Spleen (tissue), 11 donors: ENCODE measurements around the gene PALLD. TPM values are rescaled to one million over a fixed set of nuclear protein-coding genes. Genes with fewer than 3 reads are reported as not detected.

ENCODE experiments used
- DNase-seq: peaks from one replicate; pipeline ENCODE4 v3.0.0-alpha.2; 2020
- H3K27ac ChIP-seq, 8 donors: fragments of 200-600 bp; sonication (generic) in 7 of 8; 1 replicate in 4 of 8; 2 replicates in 4 of 8; pipeline versions ENCODE4 v1.5.0 to v1.8.0; 2016 to 2021; ENCODE audit warnings: inconsistent platforms in 4 of 8, mild to moderate bottlenecking in 4 of 8, moderate library complexity in 1 of 8
- H3K27me3 ChIP-seq, 7 donors: fragments of 200-600 bp; sonication (generic) in 6 of 7; replicated peaks in 1 of 7; 1 replicate in 4 of 7; 2 replicates in 3 of 7; pipeline versions ENCODE4 v1.5.0 to v1.8.0; 2016 to 2021; ENCODE audit warnings: inconsistent platforms in 3 of 7, mild to moderate bottlenecking in 1 of 7
- H3K36me3 ChIP-seq, 6 donors: fragments of 200-600 bp; sonication (generic) in 5 of 6; 1 replicate in 4 of 6; 2 replicates in 2 of 6; pipeline versions ENCODE4 v1.5.0 to v1.8.0; 2016 to 2021; ENCODE audit warnings: inconsistent platforms in 2 of 6
- H3K4me1 ChIP-seq, 6 donors: fragments of 200-600 bp; sonication (generic) in 5 of 6; 1 replicate in 3 of 6; 2 replicates in 3 of 6; pipeline versions ENCODE4 v1.5.0 to v1.8.0; 2016 to 2021; ENCODE audit warnings: inconsistent platforms in 3 of 6
- H3K4me3 ChIP-seq, 8 donors: fragments of 200-600 bp; sonication (generic) in 7 of 8; 1 replicate in 4 of 8; 2 replicates in 4 of 8; pipeline versions ENCODE4 v1.5.0 to v1.8.0; 2016 to 2021; ENCODE audit warnings: inconsistent platforms in 4 of 8, mild to moderate bottlenecking in 4 of 8, moderate library complexity in 2 of 8
- H3K9me3 ChIP-seq, 8 donors: fragments of 200-600 bp; sonication (generic) in 7 of 8; 1 replicate in 4 of 8; 2 replicates in 4 of 8; pipeline versions ENCODE4 v1.5.0 to v1.8.0; 2016 to 2021; ENCODE audit warnings: inconsistent platforms in 4 of 8
- POLR2A ChIP-seq, 3 donors: fragments of 450-650 bp; IDR thresholded peaks; one replicate each; pipeline ENCODE4 v1.5.1; 2017; ENCODE audit warnings: antibody characterized with exemption in 3 of 3, mild to moderate bottlenecking in 1 of 3
- POLR2AphosphoS5 ChIP-seq, 3 donors: sonication (generic); formaldehyde crosslinking; IDR thresholded peaks; one replicate each; pipeline ENCODE4 v1.5.1; 2017; ENCODE audit warnings: antibody characterized with exemption in 3 of 3
- WGBS, 5 donors: extraction: QIAGEN DNeasy Blood & Tissue Kit in 3 of 5; methylation state at CpG; one replicate each; pipeline versions ENCODE4 v1.1.5 to v1.1.7; 2013 to 2018; 5-methylcytosine and 5-hydroxymethylcytosine counted together
- intact Hi-C: fragments of 100-400 bp; cut with DNase I; formaldehyde crosslinking; loops from one replicate; pipeline ENCODE4 v1.15.0; 2023; ENCODE audit warnings: low total_unique reads
- polyA plus RNA-seq, 3 donors: library from polyadenylated mRNA; stranded (reverse); fragments of 200-250 nt; gene quantifications; one replicate each; pipeline ENCODE4 v1.2.1, GENCODE V29; 2013
- total RNA-seq, 7 donors: library from RNA; depleted of rRNA in 3 of 7; stranded (reverse); fragments of >200 nt in 3 of 7; fragmentation: NEBNext Ultra II Directional in 4 of 7; extraction: Animal tissue kit (Norgen Biotek cat#: 25700) in 4 of 7; gene quantifications; one replicate each; pipeline versions ENCODE4 v1.1.0 to v1.2.1, GENCODE V29; 2016 to 2021
- TF ChIP-seq, protein P1 (sequence below), 11 experiments: fragments of 200-600 bp in 7 of 11; fragments of 450-650 bp in 4 of 11; sonication (generic) in 4 of 11; IDR thresholded peaks in 8 of 11; conservative IDR thresholded peaks in 3 of 11; 1 replicate in 7 of 11; 2 replicates in 4 of 11; pipeline versions ENCODE4 v1.4.0 to v1.8.0; 2016 to 2021; ENCODE audit warnings: antibody characterized with exemption in 11 of 11, inconsistent platforms in 4 of 11, mild to moderate bottlenecking in 1 of 11
- donor health status: healthy with polysubstance abuse.
- donor health status: DM: no; HTN: no; CAD: no; lungs with moderate emphysema.
- donor health status: DM: no; HTN: no; CAD: no.
- donor health status: Bipolar disorder and iron deficiency.
- donor health status: healthy.
- donor health status: DM: no; HTN: no; CAD: no.
- donor health status: DM: yes; HTN: yes; CAD: no.

Gene PALLD
- total and polyA plus RNA-seq, 10 donors, result 24.3 to 228 (median 142) TPM

DNA sequence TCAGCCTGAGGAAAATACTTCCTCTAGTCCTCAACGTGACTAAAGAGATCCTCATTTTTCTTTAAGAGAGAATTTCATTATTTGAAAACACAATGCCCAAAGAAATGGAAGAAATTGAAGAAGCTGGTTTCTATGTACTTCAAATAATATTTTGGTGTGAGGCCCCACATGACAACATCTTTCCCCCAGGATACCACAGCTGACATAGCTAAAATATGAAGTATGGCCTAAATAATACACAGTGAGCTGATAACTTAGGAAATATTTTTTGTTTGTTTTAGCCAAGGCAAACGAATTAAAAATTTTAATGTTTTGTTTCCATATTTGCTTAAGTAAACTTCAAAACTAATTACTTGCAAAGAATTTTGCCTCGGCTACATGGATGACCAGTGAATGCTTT is 364.0 kb downstream of the PALLD start:
- no peak for DNase-seq

DNA sequence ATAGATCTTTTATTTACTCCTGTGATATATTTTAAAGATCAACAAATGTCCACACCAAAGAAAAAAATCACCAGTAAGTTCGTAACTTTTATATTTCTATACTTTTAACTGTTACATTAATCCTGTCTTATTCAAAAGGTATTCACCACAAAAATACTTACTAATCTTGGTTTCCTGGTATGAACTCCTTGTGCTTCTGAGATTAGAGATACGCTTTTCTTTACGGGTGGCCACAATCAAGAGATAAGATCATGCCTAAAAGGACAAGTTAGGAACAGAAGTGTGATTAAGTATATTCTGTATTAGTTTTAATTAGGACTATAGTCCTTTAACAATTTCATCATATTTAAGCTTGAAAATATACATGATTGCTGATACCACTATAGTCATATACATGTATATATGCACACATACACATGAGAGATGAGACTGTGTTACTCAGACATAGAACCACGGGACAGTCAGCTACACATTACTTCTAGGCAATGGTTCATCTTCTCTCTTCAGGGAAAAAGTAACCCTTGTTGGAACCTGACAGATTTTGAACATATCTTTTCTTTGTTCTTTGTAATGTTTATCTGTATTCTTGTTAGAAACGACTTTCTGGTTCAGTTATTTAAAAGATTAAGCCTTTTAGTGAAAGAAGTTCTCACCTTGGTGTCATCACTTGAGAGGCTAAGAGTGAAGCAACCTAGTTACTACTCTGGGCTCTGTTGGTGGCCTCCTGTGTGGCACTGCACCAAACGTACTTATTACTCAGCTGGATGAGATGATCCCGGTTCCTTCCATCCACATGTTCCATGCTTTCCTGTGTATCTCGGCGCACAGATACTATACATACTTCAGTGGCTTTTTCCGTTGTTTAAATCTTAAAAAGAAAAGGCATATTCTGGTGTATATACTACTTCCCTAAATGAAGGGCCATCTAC is 367.1 kb downstream of the PALLD start:
- Histone ChIP-seq H3K27ac (peak overlapping the region in 2 of 8 donors; percentile 2), H3K27me3 (no peaks in the 10 kb centered on the region), H3K4me1 (peaks cover 0 to 25% (median 3%) of the 10 kb centered on the region in 6 donors), H3K9me3 (no peaks in the 10 kb centered on the region), H3K4me3 (no peak overlapping the region), H3K36me3 (peaks cover 0 to 4% (median 0%) of the 10 kb centered on the region in 6 donors)
- no peak for DNase-seq
- intact Hi-C loops, result no loop called here
- WGBS, 5 donors, result 71 to 80% (median 73%) methylated on average over 10 of the region's 10 CpGs
- TF ChIP-seq, protein P1, sequence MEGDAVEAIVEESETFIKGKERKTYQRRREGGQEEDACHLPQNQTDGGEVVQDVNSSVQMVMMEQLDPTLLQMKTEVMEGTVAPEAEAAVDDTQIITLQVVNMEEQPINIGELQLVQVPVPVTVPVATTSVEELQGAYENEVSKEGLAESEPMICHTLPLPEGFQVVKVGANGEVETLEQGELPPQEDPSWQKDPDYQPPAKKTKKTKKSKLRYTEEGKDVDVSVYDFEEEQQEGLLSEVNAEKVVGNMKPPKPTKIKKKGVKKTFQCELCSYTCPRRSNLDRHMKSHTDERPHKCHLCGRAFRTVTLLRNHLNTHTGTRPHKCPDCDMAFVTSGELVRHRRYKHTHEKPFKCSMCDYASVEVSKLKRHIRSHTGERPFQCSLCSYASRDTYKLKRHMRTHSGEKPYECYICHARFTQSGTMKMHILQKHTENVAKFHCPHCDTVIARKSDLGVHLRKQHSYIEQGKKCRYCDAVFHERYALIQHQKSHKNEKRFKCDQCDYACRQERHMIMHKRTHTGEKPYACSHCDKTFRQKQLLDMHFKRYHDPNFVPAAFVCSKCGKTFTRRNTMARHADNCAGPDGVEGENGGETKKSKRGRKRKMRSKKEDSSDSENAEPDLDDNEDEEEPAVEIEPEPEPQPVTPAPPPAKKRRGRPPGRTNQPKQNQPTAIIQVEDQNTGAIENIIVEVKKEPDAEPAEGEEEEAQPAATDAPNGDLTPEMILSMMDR (IDR thresholded peaks at IDR 0.05 in 8 of 11, conservative IDR thresholded peaks at IDR 0.05 in 3 of 11), result no peak
- TF ChIP-seq POLR2A (IDR thresholded peaks at IDR 0.05), result no peak

More for the DNA sequence above, 364.0 kb downstream of the PALLD start:
- 67 to 84% (median 74%) methylated on average over 3 of the region's 3 CpGs for WGBS, 5 donors
- intact Hi-C loops, result no loop called here
- H3K27me3 ChIP-seq, result no peaks in the 10 kb centered on the region
- TF ChIP-seq POLR2A (IDR thresholded peaks at IDR 0.05) (no peak), POLR2AphosphoS5 (IDR thresholded peaks at IDR 0.05) (no peak)
- TF ChIP-seq, protein P1 (IDR thresholded peaks at IDR 0.05 in 8 of 11, conservative IDR thresholded peaks at IDR 0.05 in 3 of 11), result no peak
- H3K9me3 ChIP-seq, result no peaks in the 10 kb centered on the region
- peaks cover 0 to 4% (median 0%) of the 10 kb centered on the region in 6 donors for H3K36me3 ChIP-seq
- H3K4me3 ChIP-seq, result no peak overlapping the region
- H3K4me1 ChIP-seq, result peaks cover 0 to 38% (median 3%) of the 10 kb centered on the region in 6 donors
- H3K27ac ChIP-seq, result peak overlapping the region in 3 of 8 donors; percentile 13 to 44 (median 28)

DNA sequence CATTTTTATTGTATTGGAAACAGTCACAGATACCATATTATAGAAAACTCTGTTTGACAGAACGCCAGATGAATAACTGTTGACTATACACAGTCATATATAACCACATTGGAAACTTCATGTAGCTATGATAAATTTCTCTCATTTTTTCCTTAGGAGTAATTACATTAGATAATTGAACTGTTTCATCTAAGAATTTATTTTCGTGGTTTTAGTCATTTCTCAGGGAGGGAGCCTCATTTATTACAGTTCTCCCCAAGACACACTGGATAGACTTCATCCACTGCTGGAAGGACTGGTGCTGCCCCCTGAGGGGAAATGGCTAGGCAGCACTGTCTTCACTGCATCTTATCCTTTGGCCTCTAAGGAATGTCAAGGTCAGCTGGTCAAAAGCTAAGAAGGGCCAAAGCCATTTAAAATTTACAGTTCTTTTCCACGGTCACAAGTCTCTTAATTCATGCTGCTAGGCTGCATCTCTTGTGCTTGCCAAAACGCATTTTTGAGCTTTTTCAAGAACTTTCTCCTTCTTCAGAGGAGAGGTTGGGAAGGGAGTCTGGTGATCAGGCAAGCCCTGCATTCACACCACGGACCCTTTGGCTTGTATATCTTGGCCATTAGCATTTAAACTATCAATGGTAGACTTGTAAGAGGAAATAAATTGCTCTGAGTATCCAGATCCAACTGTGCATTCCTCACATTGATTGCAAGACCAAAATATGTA is 368.1 kb downstream of the PALLD start:
- Histone ChIP-seq H3K27me3 (no peaks in the 10 kb centered on the region), H3K27ac (peak overlapping the region in 3 of 8 donors; percentile 9 to 58 (median 36)), H3K4me1 (peaks cover 0 to 22% (median 0%) of the 10 kb centered on the region in 6 donors), H3K36me3 (peaks cover 0 to 4% (median 0%) of the 10 kb centered on the region in 6 donors), H3K4me3 (no peak overlapping the region), H3K9me3 (no peaks in the 10 kb centered on the region)
- WGBS, 5 donors, result 74 to 85% (median 82%) methylated on average over 5 of the region's 5 CpGs
- TF ChIP-seq POLR2AphosphoS5 (IDR thresholded peaks at IDR 0.05), result peak in 1 of 3 donors; percentile 54
- TF ChIP-seq, protein P1 (IDR thresholded peaks at IDR 0.05 in 8 of 11, conservative IDR thresholded peaks at IDR 0.05 in 3 of 11), result peak in 5 of 11 experiments; percentile 12 to 29 (median 17)
- no peak for TF ChIP-seq POLR2A (IDR thresholded peaks at IDR 0.05)
- intact Hi-C loops, result no loop called here
- DNase-seq, result no peak
